Measurements from ENCODE around the gene SLC26A6.

The SLC26A6 gene

GRCh38 chr3:48598323-48599076, 36.8 kb downstream of the SLC26A6 start:
- DNase-seq = peak; percentile 38

- DNase-seq = peak; percentile 10
Observed at GRCh38 chr3:48597408-48597800, 37.9 kb downstream of the SLC26A6 start.

- DNase-seq = peak; percentile 33
Observed at GRCh38 chr3:48596676-48597407, 38.4 kb downstream of the SLC26A6 start.

GRCh38 chr3:48596157-48596556, 39.1 kb downstream of the SLC26A6 start:
- peak; percentile 40 for DNase-seq

- peak; percentile 96 for DNase-seq
Observed at GRCh38 chr3:48595526-48596121, 39.6 kb downstream of the SLC26A6 start.

GRCh38 chr3:48595075-48595525, 40.2 kb downstream of the SLC26A6 start, which contains the start of gene COL7A1:
TSS of gene COL7A1 (minus strand) at chr3:48595329. CDS start at chr3:48595159, 170 bp downstream.
- no peak for DNase-seq

- DNase-seq = no peak
Observed at GRCh38 chr3:48594417-48595049, 40.7 kb downstream of the SLC26A6 start.

- no peak for DNase-seq
Observed at GRCh38 chr3:48593337-48593736, 41.9 kb downstream of the SLC26A6 start.

- DNase-seq = no peak
Observed at GRCh38 chr3:48592519-48593087, 42.7 kb downstream of the SLC26A6 start.

GRCh38 chr3:48591886-48592518, 43.3 kb downstream of the SLC26A6 start:
- no peak for DNase-seq

- no peak for DNase-seq
Observed at GRCh38 chr3:48591436-48591835, 43.8 kb downstream of the SLC26A6 start.

GRCh38 chr3:48588230-48588629, 47.0 kb downstream of the SLC26A6 start:
- no peak for DNase-seq

- no peak for DNase-seq
Observed at GRCh38 chr3:48587686-48588085, 47.6 kb downstream of the SLC26A6 start.

GRCh38 chr3:48585411-48585810, 49.9 kb downstream of the SLC26A6 start:
- DNase-seq = no peak

GRCh38 chr3:48584836-48585235, 50.4 kb downstream of the SLC26A6 start:
- DNase-seq = no peak

- DNase-seq = no peak
Observed at GRCh38 chr3:48581621-48582481, 53.4 kb downstream of the SLC26A6 start.

- no peak for DNase-seq
Observed at GRCh38 chr3:48576647-48577046, 58.6 kb downstream of the SLC26A6 start.
